NCI-H2081 treated with DMSO at 0.1 percent for 48 hours (cell line): ENCODE measurements around the gene GPBAR1.
"Not testable (repeated sequence)": the region's sequence is repeated elsewhere in the genome, so short reads cannot be mapped to it uniquely, and the experiment has no call there.

Experiments
- DNase-seq: peaks from one replicate; lab custom pipeline; 2025; lab: John Stamatoyannopoulos, UW

Gene GPBAR1

DNA sequence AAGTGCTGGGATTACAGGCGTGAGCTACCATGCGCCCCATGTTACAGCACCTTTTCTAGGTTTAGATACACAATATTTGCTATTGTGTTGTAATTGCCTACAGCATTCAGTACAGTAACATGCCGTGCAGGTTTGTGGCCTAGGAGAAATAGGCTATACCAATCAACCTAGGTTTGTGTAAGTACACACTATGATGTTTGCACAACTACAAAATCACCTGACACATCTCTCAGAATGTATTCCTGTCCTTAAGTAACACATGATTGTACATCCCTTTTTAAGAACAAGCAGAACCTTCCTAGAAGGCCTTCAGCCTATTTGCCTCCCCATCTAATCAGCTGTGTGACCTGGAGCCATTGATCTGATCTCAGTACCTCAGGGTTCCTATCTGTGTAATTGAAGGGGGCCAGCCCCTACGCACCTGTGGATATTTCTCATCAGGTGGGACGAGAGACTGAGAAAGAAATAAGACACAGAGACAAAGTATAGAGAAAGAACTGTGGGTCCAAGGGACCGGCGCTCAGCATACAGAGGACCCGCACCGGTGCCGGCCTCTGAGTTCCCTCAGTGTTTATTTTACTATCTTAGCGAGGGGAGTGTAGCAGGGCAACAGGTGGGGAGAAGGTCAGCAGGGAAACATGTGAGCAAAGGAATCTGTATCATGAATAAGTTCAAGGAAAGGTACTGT is 50.2 kb downstream of the GPBAR1 start:
- DNase-seq, result no peak

DNA sequence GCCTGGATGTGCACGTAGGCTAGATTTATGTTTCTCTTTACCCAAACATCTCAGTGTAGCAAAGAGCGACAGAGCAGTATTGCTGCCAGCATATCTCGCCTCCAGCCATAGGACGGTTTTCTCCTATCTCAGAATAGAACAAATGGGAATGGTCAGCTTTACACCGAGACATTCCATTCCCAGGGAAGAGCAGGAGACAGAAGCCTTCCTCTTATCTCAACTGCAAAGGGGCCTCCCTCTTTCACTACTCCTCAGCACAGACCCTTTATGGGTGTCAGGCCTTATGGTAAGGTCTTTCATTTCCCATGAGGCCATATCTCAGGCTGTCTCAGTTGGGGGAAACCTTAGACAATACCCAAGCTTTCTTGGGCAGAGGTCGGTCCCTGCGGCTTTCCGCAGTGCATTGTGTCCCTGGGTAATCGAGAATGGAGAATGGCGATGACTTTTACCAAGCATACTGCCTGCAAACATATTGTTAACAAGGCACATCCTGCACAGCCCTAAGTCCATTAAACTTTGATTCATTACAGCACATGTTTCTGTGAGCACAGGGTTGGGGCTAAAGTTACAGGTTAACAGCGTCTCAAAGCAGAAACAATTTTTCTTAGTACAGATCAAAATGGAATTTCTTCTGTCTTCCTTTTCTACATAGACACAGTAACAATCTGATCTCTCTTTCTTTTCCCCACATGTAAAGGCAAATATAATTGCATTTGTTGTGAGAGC is 50.9 kb downstream of the GPBAR1 start:
- DNase-seq, result not testable (repeated sequence)

DNA sequence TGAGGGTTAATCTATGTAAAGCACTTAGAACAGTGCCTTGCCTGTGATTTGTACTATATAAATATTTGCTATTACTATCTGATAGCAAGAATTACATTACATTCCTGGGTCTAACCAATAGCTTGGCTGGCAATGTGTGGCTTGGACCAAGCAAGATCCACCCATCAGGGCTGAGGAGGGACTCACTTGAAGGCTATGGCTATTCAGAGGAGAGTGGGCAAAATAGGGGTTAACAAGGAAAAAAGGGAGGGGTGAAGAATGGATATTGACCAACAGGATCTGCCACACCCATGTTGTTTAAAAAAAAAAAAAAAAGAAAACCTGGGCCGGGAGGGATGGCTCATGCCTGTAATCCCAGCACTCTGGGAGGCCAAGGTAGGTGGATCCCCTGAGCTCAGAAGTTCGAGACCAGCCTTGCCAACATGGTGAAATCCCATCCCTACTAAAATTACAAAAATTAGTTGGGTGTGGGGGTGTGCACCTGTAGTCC is 51.5 kb downstream of the GPBAR1 start:
- no peak for DNase-seq

DNA sequence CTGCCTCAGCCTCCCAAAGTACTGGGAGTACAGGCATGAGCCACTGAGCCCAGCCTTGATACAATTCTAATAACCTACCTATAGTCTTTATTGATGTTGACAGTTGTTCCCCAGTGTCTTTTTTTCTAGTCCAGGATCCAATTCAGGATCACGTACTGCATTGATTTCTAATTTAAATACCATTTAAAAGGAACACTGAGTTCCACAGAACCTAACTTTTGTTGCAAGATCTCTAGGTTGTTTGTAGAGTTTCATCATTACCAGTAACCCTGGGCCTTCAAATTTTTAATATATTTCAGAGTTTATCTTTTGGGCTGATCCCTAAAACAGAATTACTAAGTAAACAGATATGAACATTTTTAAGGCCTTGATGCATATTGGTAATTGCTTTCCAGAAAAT is 52.5 kb downstream of the GPBAR1 start:
- DNase-seq, result no peak
